Endothelial cell of umbilical vein (primary cell): Measurements from ENCODE around the gene TSPAN4. TPM values are rescaled to one million over a fixed set of nuclear protein-coding genes. Genes with fewer than 3 reads are reported as not detected.

Source experiments
- BruUV-seq: library from RNA; stranded (reverse); fragments of 400-500 nt; replicated peaks from 2 replicates; lab custom pipeline; 2021; lab: Mats Ljungman, UMichigan
- CTCF ChIA-PET: fragments of 300-600, 350-600 bp; sonication (Branson Sonifier 250); formaldehyde crosslinking; loops from one replicate; lab custom pipeline; 2021; ENCODE audit warnings: antibody characterized with exemption, inconsistent platforms; lab: Charles Lee
- POLR2A ChIA-PET: fragments of 300-600, 350-600 bp; sonication (Branson Sonifier 250); formaldehyde crosslinking; loops from one replicate; lab custom pipeline; 2021; ENCODE audit warnings: antibody characterized with exemption, inconsistent platforms; lab: Charles Lee
- DNase-seq: peaks from one replicate; pipeline ENCODE4 v3.0.0-alpha.2; 2011; ENCODE audit warnings: low read depth, low spot score
- FAIRE-seq: peaks from 2 replicates; lab custom pipeline; 2011; peaks lifted over from hg19 to GRCh38; lab: Jason Lieb, UNC
- H2AFZ ChIP-seq: 2 replicates; pipeline ENCODE4 v1.6.0; 2012; ENCODE audit warnings: low read depth, low read length, control low read depth, inconsistent platforms
- H3K27ac ChIP-seq: 2 replicates; pipeline ENCODE4 v1.5.1; 2011; ENCODE audit warnings: low read depth, mild to moderate bottlenecking, control low read depth, low read length, moderate library complexity; ENCODE audit not compliant: insufficient read depth
- H3K27me3 ChIP-seq, 2 experiments: 2 replicates each; pipeline versions ENCODE4 v1.6.0 to v1.6.1; 2011; ENCODE audit warnings: low read length in 2 of 2, mixed read lengths in 1 of 2; ENCODE audit not compliant: control insufficient read depth in 2 of 2, insufficient read depth in 2 of 2
- H3K36me3 ChIP-seq, 2 experiments: 2 replicates in 1 of 2; 3 replicates in 1 of 2; pipeline ENCODE4 v1.5.1; 2011; ENCODE audit warnings: low read length in 2 of 2, mild to moderate bottlenecking in 1 of 2, moderate library complexity in 1 of 2; ENCODE audit not compliant: control insufficient read depth in 2 of 2, insufficient read depth in 2 of 2; ENCODE audit errors: extremely low read depth in 1 of 2
- H3K4me1 ChIP-seq: 3 replicates; pipeline ENCODE4 v1.5.1; 2011; ENCODE audit warnings: mild to moderate bottlenecking, low read length; ENCODE audit not compliant: control insufficient read depth, insufficient read depth; ENCODE audit errors: extremely low read depth
- H3K4me2 ChIP-seq: 2 replicates; pipeline ENCODE4 v1.6.1; 2011; ENCODE audit warnings: low read length, control low read depth, mixed read lengths; ENCODE audit not compliant: insufficient read depth
- H3K4me3 ChIP-seq, 3 experiments: fragments of 200-600 bp in 1 of 3; sonication (generic), shearing (Covaris generic) in 1 of 3; replicated peaks in 1 of 3; 2 replicates each; pipeline ENCODE4 v1.5.1; 2011 to 2016; ENCODE audit warnings: control low read depth in 3 of 3, low read length in 3 of 3, mild to moderate bottlenecking in 2 of 3, inconsistent platforms in 1 of 3, low read depth in 1 of 3, moderate library complexity in 1 of 3; ENCODE audit not compliant: insufficient read depth in 1 of 3
- H3K79me2 ChIP-seq: 2 replicates; pipeline ENCODE4 v1.6.0; 2012; ENCODE audit warnings: low read length, inconsistent platforms; ENCODE audit not compliant: control insufficient read depth, insufficient read depth
- H3K9ac ChIP-seq: replicated peaks from 2 replicates; pipeline ENCODE3; 2011; ENCODE audit warnings: low read length, control low read depth; ENCODE audit not compliant: insufficient read depth; ENCODE audit errors: extremely low read depth
- H3K9me1 ChIP-seq: replicated peaks from 3 replicates; pipeline ENCODE4 v1.6.0; 2011; ENCODE audit warnings: mild to moderate bottlenecking, low read length; ENCODE audit not compliant: control insufficient read depth, insufficient read depth; ENCODE audit errors: extremely low read depth
- H3K9me3 ChIP-seq: replicated peaks from 2 replicates; pipeline ENCODE4 v1.5.1; 2012; ENCODE audit warnings: low read length, inconsistent platforms; ENCODE audit not compliant: control insufficient read depth, insufficient read depth
- H4K20me1 ChIP-seq: replicated peaks from 2 replicates; pipeline ENCODE3; 2011; ENCODE audit warnings: mild to moderate bottlenecking, low read length; ENCODE audit not compliant: control insufficient read depth, insufficient read depth; ENCODE audit errors: extremely low read depth
- EZH2 ChIP-seq: IDR thresholded peaks from 2 replicates; pipeline ENCODE4 v1.6.1; 2012; ENCODE audit warnings: borderline replicate concordance, low read depth, mild to moderate bottlenecking, moderate library complexity, low read length, inconsistent platforms; ENCODE audit not compliant: severe bottlenecking
- FOS ChIP-seq: IDR thresholded peaks from 2 replicates; pipeline ENCODE4 v1.6.1; 2011; ENCODE audit warnings: mild to moderate bottlenecking, low read length, moderate library complexity, borderline replicate concordance; ENCODE audit not compliant: insufficient read depth
- GATA2 ChIP-seq: IDR thresholded peaks from 2 replicates; pipeline ENCODE4 v1.7.0; 2011; ENCODE audit warnings: low read depth, mild to moderate bottlenecking, moderate library complexity, mixed read lengths, low read length; ENCODE audit not compliant: insufficient read length, insufficient read depth
- JUN ChIP-seq: IDR thresholded peaks from 2 replicates; pipeline ENCODE4 v1.6.1; 2011; ENCODE audit warnings: borderline replicate concordance, low read depth; ENCODE audit not compliant: insufficient read length, insufficient read depth
- MYC ChIP-seq: IDR thresholded peaks from one replicate; pipeline ENCODE4 v1.6.1; 2011; ENCODE audit warnings: mild to moderate bottlenecking, low read depth, low read length
- POLR2A ChIP-seq: IDR thresholded peaks from 2 replicates; pipeline ENCODE4 v1.6.1; 2012; ENCODE audit warnings: low read depth, mild to moderate bottlenecking, control low read depth, low read length
- POLR2AphosphoS5 ChIP-seq: IDR thresholded peaks from 2 replicates; pipeline ENCODE4 v1.6.1; 2012; ENCODE audit warnings: low read depth, mild to moderate bottlenecking, control low read depth, low read length, moderate library complexity; ENCODE audit not compliant: insufficient read depth
- dilution Hi-C: fragments of 300-500 bp; cut with MboI; formaldehyde crosslinking; loops from one replicate; pipeline ENCODE4 v1.15.0; 2019; ENCODE audit warnings: low sequenced_read_pairs; ENCODE audit not compliant: extremely low pct_ligation_motif_present
- intact Hi-C: fragments of 100-400 bp; cut with micrococcal nuclease; formaldehyde crosslinking; loops from one replicate; pipeline ENCODE4 v1.10.0; 2022
- polyA plus RNA-seq, 4 experiments: library from polyadenylated mRNA; depleted of rRNA in 3 of 4; stranded (reverse) in 3 of 4; unstranded in 1 of 4; fragments of >200 nt; gene quantifications; 2 replicates each; pipeline versions ENCODE4 v1.2.1 to v1.2.3, GENCODE V29; 2011 to 2012; ENCODE audit warnings: missing spikeins in 1 of 4
- total RNA-seq: library from RNA; stranded (reverse); gene quantifications from 2 replicates; pipeline ENCODE4 v1.2.3, GENCODE V29; 2021
- TF ChIP-seq, protein P1 (sequence below), 2 donors: IDR thresholded peaks; 1 replicate in 1 of 2; 2 replicates in 1 of 2; pipeline ENCODE4 v1.5.1; 2011; ENCODE audit warnings: low read length in 2 of 2, mild to moderate bottlenecking in 2 of 2, moderate library complexity in 2 of 2, control low read depth in 1 of 2, inconsistent platforms in 1 of 2, low read depth in 1 of 2; ENCODE audit not compliant: insufficient read depth in 1 of 2; ENCODE audit errors: extremely low read depth in 1 of 2
- TF ChIP-seq, protein P2 (sequence below): IDR thresholded peaks from 2 replicates; pipeline ENCODE4 v1.6.1; 2011; ENCODE audit not compliant: insufficient read depth, insufficient read length

TSPAN4 gene
- total and polyA plus RNA-seq, 2 donors (not counting 3 experiments of a cell fraction or from before 2014, with no cell fraction given) = 114 to 199 TPM

DNA sequence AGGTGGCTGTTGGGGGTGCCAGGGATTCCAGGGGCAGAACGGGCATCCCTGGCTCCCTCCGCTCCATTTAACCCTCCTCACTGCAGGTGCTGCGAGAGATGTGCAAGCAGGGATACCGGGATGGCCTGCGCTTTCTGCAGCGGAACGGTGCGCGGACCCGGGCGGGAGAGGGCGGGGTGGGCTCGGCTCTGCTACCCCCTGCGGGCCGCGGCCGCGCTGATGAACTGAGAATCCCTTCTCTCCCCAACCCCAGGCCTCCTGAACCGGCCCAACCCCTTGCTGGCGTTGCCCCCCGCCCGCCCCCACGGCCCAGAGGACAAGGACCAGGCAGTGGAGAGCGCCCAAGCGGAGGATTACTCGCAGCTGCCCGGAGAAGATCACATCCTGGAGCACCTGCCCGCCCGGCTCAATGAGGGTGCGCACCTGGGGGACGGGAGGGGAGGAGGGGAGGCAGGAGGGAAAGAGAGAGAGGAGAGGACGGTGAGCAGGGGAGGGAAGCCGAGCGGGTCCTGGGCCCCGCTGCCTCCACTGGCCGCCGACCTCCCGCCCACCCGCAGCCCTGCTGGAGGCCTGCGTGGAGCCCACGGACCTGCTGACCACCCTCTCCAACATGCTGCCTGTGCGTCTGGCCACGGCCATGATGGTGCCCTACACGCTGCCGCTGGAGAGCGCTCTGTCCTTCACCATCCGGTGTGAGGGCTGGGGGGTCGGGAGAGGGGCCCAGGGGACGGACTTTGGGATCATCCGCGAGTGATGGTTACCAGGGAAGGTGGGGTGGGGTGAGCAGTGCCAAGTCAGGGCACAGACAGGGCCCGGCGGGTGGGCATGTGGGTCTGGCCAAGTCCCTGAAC, 19.0 kb upstream of the TSPAN4 start:
- no peak overlapping the region for H3K27ac ChIP-seq
- H4K20me1 ChIP-seq = no peaks in the 10 kb centered on the region
- BruUV-seq = no TSS peak
- intact Hi-C loops = no loop called here
- peaks cover 19% of the 10 kb centered on the region for H3K79me2 ChIP-seq
- dilution Hi-C loops = no loop called here
- H2AFZ ChIP-seq = no peak overlapping the region
- TF ChIP-seq POLR2A (no peak), FOS (no peak), GATA2 (no peak), JUN (no peak), EZH2 (no peak), POLR2AphosphoS5 (no peak), MYC (no peak)
- TF ChIP-seq, protein P1, sequence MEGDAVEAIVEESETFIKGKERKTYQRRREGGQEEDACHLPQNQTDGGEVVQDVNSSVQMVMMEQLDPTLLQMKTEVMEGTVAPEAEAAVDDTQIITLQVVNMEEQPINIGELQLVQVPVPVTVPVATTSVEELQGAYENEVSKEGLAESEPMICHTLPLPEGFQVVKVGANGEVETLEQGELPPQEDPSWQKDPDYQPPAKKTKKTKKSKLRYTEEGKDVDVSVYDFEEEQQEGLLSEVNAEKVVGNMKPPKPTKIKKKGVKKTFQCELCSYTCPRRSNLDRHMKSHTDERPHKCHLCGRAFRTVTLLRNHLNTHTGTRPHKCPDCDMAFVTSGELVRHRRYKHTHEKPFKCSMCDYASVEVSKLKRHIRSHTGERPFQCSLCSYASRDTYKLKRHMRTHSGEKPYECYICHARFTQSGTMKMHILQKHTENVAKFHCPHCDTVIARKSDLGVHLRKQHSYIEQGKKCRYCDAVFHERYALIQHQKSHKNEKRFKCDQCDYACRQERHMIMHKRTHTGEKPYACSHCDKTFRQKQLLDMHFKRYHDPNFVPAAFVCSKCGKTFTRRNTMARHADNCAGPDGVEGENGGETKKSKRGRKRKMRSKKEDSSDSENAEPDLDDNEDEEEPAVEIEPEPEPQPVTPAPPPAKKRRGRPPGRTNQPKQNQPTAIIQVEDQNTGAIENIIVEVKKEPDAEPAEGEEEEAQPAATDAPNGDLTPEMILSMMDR (IDR thresholded peaks at IDR 0.05; ENCODE audit: extremely low read depth in 1 of 2, insufficient read depth in 1 of 2, low read depth in 1 of 2, low read length in 2 of 2) = no peak
- TF ChIP-seq, protein P2, sequence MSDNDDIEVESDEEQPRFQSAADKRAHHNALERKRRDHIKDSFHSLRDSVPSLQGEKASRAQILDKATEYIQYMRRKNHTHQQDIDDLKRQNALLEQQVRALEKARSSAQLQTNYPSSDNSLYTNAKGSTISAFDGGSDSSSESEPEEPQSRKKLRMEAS = no peak
- no peaks in the 10 kb centered on the region for H3K9me1 ChIP-seq
- no peaks in the 10 kb centered on the region for H3K9me3 ChIP-seq
- peaks cover 34% of the 10 kb centered on the region for H3K4me1 ChIP-seq
- ChIA-PET CTCF (no interaction called here), POLR2A (interaction anchor here (1.2 kb wide), 1 partner anchor 11 kb away, joined by 3 read pairs; no protein-coding TSS in a partner anchor)
- no peak overlapping the region for H3K4me2 ChIP-seq
- no peaks in the 10 kb centered on the region for H3K27me3 ChIP-seq
- H3K9ac ChIP-seq = no peak overlapping the region
- no peak for FAIRE-seq
- H3K36me3 ChIP-seq = peaks cover 4 to 17% of the 10 kb centered on the region in 2 experiments
- no peak overlapping the region for H3K4me3 ChIP-seq
- DNase-seq = no peak
